Upper lobe of left lung (tissue), 4 donors: ENCODE measurements around the gene ARID4A.

Experiments used
- POLR2A ChIP-seq, 4 donors: fragments of 450-650 bp; IDR thresholded peaks; one replicate each; pipeline ENCODE4 v1.5.1; 2016 to 2017; ENCODE audit warnings: antibody characterized with exemption in 4 of 4, mild to moderate bottlenecking in 2 of 4
- POLR2AphosphoS5 ChIP-seq, 2 donors: sonication (generic); formaldehyde crosslinking; IDR thresholded peaks; one replicate each; pipeline ENCODE4 v1.5.1; 2017; ENCODE audit warnings: antibody characterized with exemption in 2 of 2
- TF ChIP-seq, protein P1 (sequence below), 6 experiments: fragments of 450-650 bp in 4 of 6; fragments of 200-600 bp in 2 of 6; sonication (generic) in 2 of 6; IDR thresholded peaks; one replicate each; pipeline ENCODE4 v1.5.1; 2016 to 2019; ENCODE audit warnings: antibody characterized with exemption in 6 of 6

DNA sequence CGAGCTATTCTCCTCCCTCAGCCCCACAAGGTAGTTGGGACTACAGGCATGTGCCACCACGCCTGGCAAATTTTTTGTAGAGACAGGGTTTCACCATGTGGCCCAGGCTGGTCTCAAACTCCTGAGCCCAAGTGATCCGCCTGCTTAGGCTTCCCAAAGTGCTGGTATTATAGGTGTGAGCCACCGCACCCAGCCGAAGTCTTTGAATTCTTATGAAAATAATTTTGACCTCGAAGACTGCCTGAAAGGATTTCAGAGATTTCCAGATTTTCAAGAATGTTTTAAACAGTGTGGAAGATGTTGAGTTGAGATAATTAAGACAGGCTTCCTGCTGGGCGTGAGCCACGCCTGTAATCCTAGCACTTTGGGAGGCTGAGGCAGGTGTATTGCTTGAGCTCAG, 48.7 kb upstream of the ARID4A start:
- TF ChIP-seq, protein P1, sequence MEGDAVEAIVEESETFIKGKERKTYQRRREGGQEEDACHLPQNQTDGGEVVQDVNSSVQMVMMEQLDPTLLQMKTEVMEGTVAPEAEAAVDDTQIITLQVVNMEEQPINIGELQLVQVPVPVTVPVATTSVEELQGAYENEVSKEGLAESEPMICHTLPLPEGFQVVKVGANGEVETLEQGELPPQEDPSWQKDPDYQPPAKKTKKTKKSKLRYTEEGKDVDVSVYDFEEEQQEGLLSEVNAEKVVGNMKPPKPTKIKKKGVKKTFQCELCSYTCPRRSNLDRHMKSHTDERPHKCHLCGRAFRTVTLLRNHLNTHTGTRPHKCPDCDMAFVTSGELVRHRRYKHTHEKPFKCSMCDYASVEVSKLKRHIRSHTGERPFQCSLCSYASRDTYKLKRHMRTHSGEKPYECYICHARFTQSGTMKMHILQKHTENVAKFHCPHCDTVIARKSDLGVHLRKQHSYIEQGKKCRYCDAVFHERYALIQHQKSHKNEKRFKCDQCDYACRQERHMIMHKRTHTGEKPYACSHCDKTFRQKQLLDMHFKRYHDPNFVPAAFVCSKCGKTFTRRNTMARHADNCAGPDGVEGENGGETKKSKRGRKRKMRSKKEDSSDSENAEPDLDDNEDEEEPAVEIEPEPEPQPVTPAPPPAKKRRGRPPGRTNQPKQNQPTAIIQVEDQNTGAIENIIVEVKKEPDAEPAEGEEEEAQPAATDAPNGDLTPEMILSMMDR (IDR thresholded peaks at IDR 0.05), result no peak
- TF ChIP-seq POLR2A (IDR thresholded peaks at IDR 0.05), result no peak
- TF ChIP-seq POLR2AphosphoS5 (IDR thresholded peaks at IDR 0.05), result no peak
